ENCODE measurements around the gene CUL4A. TPM values are rescaled to one million over a fixed set of nuclear protein-coding genes. Genes with fewer than 3 reads are reported as not detected.

The CUL4A gene
- total and polyA plus RNA-seq, 2 donors (not counting 3 experiments of a cell fraction or from before 2014, with no cell fraction given) = 37.9 to 80.0 TPM

GRCh38 chr13:113272031-113272430 is 62.6 kb downstream of the CUL4A start:
- no peak for FAIRE-seq
- no peak overlapping the region for H3K9ac ChIP-seq (replicated peaks; ENCODE audit: extremely low read depth, insufficient read depth, low read length)
- H3K9me3 ChIP-seq (replicated peaks; ENCODE audit: control insufficient read depth, insufficient read depth, low read length) = no peaks in the 10 kb centered on the region
- dilution Hi-C loops (cut with MboI; ENCODE audit: extremely low pct_ligation_motif_present, low sequenced_read_pairs) = no loop called here
- H3K4me1 ChIP-seq (ENCODE audit: control insufficient read depth, extremely low read depth, insufficient read depth, low read length) = no peaks in the 10 kb centered on the region
- no peak for DNase-seq (ENCODE audit: low read depth, low spot score)
- H3K36me3 ChIP-seq (ENCODE audit: control insufficient read depth in 2 of 2, extremely low read depth in 1 of 2, insufficient read depth in 2 of 2, low read length in 2 of 2) = no peaks in the 10 kb centered on the region
- POLR2A ChIA-PET = interaction anchor here (0.6 kb wide), 1 partner anchor 36 kb away, joined by 4 read pairs; no protein-coding TSS in a partner anchor
- H3K4me3 ChIP-seq (replicated peaks in 1 of 3; ENCODE audit: insufficient read depth in 1 of 3, low read depth in 1 of 3, low read length in 3 of 3) = no peak overlapping the region
- CTCF ChIA-PET = interaction anchor here (1.4 to 3.0 kb wide), 2 partner anchors 122 to 290 kb away, joined by 3 to 10 read pairs; no protein-coding TSS in a partner anchor
- no peak overlapping the region for H3K4me2 ChIP-seq (ENCODE audit: insufficient read depth, low read length)
- H2AFZ ChIP-seq (ENCODE audit: low read depth, low read length) = no peak overlapping the region
- no peaks in the 10 kb centered on the region for H3K9me1 ChIP-seq (replicated peaks; ENCODE audit: control insufficient read depth, extremely low read depth, insufficient read depth, low read length)
- H3K79me2 ChIP-seq (ENCODE audit: control insufficient read depth, insufficient read depth, low read length) = no peaks in the 10 kb centered on the region
- no peaks in the 10 kb centered on the region for H4K20me1 ChIP-seq (replicated peaks; ENCODE audit: control insufficient read depth, extremely low read depth, insufficient read depth, low read length)
- intact Hi-C loops (cut with micrococcal nuclease) = loop anchor here (10.0 kb wide), 1 partner anchor 293 kb away; no protein-coding TSS in a partner anchor
- TF ChIP-seq GATA2 (IDR thresholded peaks at IDR 0.05; ENCODE audit: insufficient read depth, insufficient read length, low read depth, low read length) = no peak
- TF ChIP-seq MYC (IDR thresholded peaks at IDR 0.05; ENCODE audit: low read depth, low read length) = no peak
- TF ChIP-seq, protein P1, sequence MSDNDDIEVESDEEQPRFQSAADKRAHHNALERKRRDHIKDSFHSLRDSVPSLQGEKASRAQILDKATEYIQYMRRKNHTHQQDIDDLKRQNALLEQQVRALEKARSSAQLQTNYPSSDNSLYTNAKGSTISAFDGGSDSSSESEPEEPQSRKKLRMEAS (IDR thresholded peaks at IDR 0.05; ENCODE audit: insufficient read depth, insufficient read length) = no peak
- TF ChIP-seq FOS (IDR thresholded peaks at IDR 0.05; ENCODE audit: borderline replicate concordance, insufficient read depth, low read length) = no peak
- no peak for TF ChIP-seq JUN (IDR thresholded peaks at IDR 0.05; ENCODE audit: borderline replicate concordance, insufficient read depth, insufficient read length, low read depth)
- TF ChIP-seq POLR2AphosphoS5 (IDR thresholded peaks at IDR 0.05; ENCODE audit: insufficient read depth, low read depth, low read length) = no peak
- TF ChIP-seq, protein P2, sequence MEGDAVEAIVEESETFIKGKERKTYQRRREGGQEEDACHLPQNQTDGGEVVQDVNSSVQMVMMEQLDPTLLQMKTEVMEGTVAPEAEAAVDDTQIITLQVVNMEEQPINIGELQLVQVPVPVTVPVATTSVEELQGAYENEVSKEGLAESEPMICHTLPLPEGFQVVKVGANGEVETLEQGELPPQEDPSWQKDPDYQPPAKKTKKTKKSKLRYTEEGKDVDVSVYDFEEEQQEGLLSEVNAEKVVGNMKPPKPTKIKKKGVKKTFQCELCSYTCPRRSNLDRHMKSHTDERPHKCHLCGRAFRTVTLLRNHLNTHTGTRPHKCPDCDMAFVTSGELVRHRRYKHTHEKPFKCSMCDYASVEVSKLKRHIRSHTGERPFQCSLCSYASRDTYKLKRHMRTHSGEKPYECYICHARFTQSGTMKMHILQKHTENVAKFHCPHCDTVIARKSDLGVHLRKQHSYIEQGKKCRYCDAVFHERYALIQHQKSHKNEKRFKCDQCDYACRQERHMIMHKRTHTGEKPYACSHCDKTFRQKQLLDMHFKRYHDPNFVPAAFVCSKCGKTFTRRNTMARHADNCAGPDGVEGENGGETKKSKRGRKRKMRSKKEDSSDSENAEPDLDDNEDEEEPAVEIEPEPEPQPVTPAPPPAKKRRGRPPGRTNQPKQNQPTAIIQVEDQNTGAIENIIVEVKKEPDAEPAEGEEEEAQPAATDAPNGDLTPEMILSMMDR (IDR thresholded peaks at IDR 0.05; ENCODE audit: extremely low read depth in 1 of 2, insufficient read depth in 1 of 2, low read depth in 1 of 2, low read length in 2 of 2) = no peak
- TF ChIP-seq POLR2A (IDR thresholded peaks at IDR 0.05; ENCODE audit: low read depth, low read length) = no peak
- TF ChIP-seq EZH2 (IDR thresholded peaks at IDR 0.05; ENCODE audit: borderline replicate concordance, low read depth, low read length, severe bottlenecking) = no peak
- no peak overlapping the region for H3K27ac ChIP-seq (ENCODE audit: insufficient read depth, low read depth, low read length)
- no TSS peak for BruUV-seq (replicated peaks)
- no peaks in the 10 kb centered on the region for H3K27me3 ChIP-seq (ENCODE audit: control insufficient read depth in 2 of 2, insufficient read depth in 2 of 2, low read length in 2 of 2)

Measured in endothelial cell of umbilical vein (primary cell).